HG03460 (cell line): Measurements from ENCODE around the gene HSD11B1.
A peak's percentile ranks its signal among the peaks of the same experiment; 100 is the strongest.
"Not testable (repeated sequence)": the region's sequence is repeated elsewhere in the genome, so short reads cannot be mapped to it uniquely, and the experiment has no call there.

ENCODE experiments used
- ATAC-seq: cut with Tn5 transposase; IDR thresholded peaks from one replicate; pipeline ENCODE4 v1.9.1; 2021; ENCODE audit not compliant: unreplicated experiment

HSD11B1 gene

GRCh38 chr1:209691237-209691636, 13.4 kb upstream of the HSD11B1 start:
- ATAC-seq, result no peak

GRCh38 chr1:209692296-209692695, 12.3 kb upstream of the HSD11B1 start:
- ATAC-seq, result no peak

DNA sequence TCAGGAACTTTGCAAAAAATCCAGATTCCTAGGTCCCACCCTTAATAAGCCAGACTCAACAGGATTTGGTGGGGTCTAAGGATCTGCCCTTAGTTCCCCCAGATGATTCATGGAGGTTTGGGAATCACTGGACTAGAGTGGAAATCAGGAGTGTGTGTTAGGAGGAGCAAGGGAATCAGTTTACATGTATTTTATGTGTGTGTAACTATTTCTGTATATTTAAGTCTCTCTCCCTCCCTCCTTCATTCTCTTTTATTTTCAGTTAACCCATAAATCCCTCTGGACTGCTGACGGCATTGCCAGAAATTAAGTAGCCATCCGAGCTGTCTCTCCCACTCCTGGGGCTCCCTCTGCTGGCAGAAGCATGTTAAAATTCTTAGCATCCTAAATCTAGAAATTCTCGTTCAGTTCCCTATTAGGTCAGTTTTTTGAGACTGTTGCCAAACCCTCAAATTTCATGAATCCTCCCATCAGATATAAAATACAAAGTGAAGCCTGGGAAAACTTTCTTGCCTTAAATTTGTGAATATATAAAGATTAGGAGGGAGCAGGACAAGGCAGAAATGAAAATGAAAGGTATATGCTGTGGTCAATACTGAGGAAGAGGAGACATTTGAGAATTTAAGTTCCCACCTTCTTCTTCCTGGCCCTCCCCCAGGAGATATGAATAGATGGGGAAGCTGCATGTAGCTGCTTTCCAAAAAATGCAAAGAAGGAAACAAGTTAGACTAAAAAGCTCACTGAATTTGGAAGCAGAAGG, 11.7 kb upstream of the HSD11B1 start:
- ATAC-seq, result peak; percentile 66

DNA sequence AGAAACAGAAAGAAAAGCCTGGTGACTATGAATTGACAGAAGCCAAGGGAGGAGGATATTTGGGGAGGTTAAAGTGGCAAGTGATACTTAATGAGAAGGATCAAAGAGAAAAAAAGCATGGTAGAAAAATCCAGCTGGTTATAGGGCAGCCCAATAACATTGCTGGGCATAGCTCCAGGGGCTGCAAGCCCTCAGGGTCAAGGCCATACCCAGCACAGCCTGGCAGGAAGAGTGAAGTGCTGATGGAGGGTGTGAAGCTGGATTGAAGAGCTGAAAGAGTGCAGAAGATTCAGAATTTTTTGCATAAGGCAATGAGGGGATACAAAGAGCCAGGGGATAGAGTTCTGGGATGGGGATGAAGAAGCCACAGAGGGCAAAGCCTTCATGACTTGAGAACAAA, 8.0 kb upstream of the HSD11B1 start:
- ATAC-seq, result no peak

DNA sequence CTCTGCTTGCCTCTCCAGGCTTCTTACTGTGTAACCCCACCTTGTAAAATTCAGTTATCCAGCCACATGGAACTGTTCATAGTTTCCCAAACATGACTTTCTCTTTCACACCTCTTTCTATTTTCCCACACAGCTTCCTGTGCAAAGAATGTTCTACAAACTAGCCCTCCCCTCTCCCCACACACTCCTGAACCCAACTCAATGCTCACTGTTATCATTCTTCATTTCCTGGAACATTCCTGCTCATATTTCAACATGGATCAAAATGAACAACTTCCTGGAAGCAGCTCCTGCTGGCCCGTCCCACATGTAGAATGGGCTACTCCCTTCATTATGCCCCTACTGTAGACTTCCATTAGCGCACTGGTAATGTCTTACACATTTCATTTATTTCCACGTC, 7.5 kb upstream of the HSD11B1 start:
- no peak for ATAC-seq

GRCh38 chr1:209700686-209701085, 4.0 kb upstream of the HSD11B1 start:
- ATAC-seq, result not testable (repeated sequence)

GRCh38 chr1:209702832-209703231, 1.8 kb upstream of the HSD11B1 start:
- ATAC-seq, result no peak

GRCh38 chr1:209703834-209704504, 677 bp upstream of the HSD11B1 start:
- ATAC-seq, result no peak

GRCh38 chr1:209705033-209705598, 470 bp downstream of the HSD11B1 start:
- ATAC-seq, result no peak

GRCh38 chr1:209706622-209707021, 2.0 kb downstream of the HSD11B1 start:
- no peak for ATAC-seq

- no peak for ATAC-seq
Measured at GRCh38 chr1:209707308-209707707, 2.7 kb downstream of the HSD11B1 start.

GRCh38 chr1:209708297-209708696, 3.7 kb downstream of the HSD11B1 start:
- no peak for ATAC-seq

GRCh38 chr1:209710093-209710492, 5.4 kb downstream of the HSD11B1 start:
- no peak for ATAC-seq

GRCh38 chr1:209710847-209711246, 6.2 kb downstream of the HSD11B1 start:
- ATAC-seq, result no peak

GRCh38 chr1:209714338-209714737, 9.7 kb downstream of the HSD11B1 start:
- ATAC-seq, result no peak

GRCh38 chr1:209715314-209715713, 10.7 kb downstream of the HSD11B1 start:
- ATAC-seq, result no peak

DNA sequence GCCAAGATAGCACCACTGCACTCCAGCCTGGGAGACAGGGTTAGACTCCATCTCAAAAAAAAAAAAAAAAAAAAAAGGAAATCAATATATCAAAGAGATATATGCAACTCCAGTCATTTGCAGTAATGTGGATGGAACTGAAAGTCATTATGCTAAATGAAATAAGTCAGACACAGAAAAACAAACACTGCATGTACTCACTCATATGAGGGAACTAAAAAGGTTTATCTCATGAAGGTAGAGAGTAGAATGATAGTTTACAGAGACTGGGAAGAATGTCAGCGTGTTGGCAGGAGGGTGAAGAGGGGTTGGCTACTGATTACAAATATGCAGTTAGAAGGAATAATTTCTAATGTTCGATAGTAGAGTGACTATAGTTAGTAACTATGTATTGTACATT, 13.2 kb downstream of the HSD11B1 start:
- no peak for ATAC-seq

GRCh38 chr1:209720326-209720725, 15.7 kb downstream of the HSD11B1 start:
- ATAC-seq, result no peak

GRCh38 chr1:209720826-209721225, 16.2 kb downstream of the HSD11B1 start:
- no peak for ATAC-seq

DNA sequence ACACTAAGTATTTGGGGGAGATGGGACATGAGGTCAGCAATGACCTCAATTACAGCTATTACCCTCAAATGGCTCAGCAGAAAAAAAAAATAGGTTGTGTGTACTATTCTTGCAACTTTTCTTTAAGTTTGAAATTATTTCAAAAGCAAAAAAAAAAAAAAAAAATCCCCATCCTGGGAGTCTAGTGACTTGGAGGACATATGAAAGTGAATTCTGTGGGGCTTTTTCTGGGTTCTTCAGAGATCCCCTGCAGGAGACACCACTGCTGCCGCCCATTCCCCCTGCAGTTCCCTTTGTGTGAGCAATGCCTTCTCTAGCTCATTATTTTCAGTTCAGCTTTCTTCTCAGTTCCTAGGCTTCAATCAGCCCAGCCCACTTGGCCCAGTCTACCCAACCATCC, 16.7 kb downstream of the HSD11B1 start:
- ATAC-seq, result no peak

- no peak for ATAC-seq
Measured at GRCh38 chr1:209723265-209723664, 18.6 kb downstream of the HSD11B1 start.
